Measurements from ENCODE around the gene PPP2R2B.
"Not testable (repeated sequence)": the region's sequence is repeated elsewhere in the genome, so short reads cannot be mapped to it uniquely, and the experiment has no call there.

PPP2R2B gene

DNA sequence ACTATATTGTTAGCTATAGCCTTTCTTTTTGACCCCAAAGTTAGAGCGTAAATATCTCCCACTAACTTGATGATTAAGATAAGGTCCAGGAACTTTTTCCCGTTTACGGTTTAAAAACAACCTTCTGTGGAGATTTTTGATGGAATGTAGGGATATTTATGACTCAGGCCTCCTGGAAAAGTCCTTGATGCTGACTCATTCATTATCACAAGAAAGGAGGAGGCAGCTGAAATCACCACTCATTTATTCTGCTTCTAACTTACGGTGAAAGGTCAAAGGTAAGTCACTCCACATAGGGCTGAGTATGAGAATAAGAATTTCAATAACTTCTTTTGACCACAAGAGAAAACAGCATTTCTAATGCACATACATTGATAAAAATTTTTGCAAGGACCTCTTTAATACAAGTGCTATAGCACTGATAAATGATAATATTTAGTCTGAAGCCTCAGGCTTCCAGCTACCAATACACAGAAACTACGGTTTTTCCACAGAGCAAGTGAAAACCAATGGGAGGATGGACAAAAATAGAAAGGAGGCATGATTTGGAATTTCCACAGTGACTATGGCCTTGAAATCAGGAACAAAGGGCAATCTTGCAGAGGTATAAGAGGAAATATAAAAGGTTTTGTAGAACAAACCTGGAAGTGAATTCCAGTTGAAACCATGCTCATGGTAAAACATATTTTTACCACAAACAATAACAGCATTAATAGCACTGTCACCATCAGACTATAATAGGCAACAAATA, 146.5 kb downstream of the PPP2R2B start:
- peak; percentile 28 for DNase-seq

DNA sequence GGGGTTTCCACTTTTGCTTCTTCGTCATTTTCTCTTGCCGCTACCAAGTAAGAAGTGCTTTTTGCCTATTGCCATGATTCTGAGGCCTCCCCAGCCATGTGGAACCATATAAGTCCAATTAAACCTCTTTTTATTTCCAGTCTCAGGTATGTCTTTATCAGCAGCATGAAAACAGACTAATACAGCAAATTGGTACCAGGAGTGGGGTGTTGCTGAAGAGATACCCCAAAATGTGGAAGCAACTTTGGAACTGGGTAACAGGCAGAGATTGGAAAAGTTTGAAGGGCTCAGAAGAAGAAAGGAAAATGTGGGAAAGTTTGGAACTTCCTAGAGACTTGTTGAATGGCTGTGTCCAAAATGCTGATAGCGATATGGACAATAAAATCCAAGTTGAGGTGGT, 149.8 kb downstream of the PPP2R2B start:
- DNase-seq = not testable (repeated sequence)

DNA sequence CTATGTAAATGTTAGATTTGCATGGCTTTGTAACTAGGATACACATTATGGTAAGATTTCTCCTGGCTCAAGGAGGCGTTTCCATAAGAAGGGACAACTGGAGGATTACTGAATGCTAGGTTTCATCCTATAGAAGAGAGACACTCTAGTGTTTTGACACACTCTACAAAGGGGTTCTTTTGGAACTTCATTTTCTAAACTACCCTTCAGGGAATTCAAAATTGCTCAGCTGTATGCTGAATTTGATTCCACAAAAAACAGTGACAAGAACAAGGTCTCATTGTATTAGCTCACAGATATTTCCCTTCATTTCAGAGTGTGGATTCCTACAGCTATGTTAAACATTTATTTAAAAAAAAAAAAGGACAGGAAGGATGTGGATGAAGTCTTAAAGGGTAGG, 151.7 kb downstream of the PPP2R2B start:
- no peak for DNase-seq

DNA sequence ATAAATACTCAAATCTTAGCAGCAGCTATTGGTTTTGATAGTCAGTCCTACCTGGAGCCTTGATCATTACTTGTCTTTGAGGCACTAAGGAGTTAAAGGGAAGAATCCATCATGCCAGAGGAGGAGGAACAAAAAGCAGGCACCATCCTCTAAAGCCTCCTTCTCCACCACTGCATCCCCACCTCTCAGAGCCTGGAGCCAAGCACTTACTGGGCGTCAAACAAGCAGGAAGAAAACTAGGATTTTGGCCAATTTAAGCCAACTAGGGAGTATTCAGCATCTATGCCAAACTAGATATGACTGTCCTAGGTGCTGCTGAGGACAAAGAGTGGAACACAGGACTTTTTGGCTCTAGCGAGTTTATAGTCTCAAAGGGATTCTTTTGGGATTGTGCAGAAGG, 152.5 kb downstream of the PPP2R2B start:
- no peak for DNase-seq

DNA sequence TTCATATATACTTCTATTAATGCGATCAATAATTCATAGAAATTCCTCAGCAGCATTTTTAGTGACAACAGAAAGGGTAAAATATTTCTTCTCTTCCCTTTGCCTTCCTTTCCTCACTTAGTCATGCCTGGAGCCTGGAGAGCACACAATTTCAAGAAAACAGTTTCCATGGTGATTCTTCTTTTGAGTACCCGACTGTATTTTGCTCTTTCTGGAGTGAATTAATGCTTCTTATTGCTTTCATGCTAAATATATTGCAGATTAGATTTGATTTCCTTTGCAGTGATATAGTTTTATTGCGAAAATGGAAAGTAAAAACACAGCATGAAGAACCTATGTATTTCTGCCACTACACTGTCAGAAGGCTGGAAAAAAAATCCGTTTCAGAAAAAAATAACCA, 153.5 kb downstream of the PPP2R2B start:
- no peak for DNase-seq

DNA sequence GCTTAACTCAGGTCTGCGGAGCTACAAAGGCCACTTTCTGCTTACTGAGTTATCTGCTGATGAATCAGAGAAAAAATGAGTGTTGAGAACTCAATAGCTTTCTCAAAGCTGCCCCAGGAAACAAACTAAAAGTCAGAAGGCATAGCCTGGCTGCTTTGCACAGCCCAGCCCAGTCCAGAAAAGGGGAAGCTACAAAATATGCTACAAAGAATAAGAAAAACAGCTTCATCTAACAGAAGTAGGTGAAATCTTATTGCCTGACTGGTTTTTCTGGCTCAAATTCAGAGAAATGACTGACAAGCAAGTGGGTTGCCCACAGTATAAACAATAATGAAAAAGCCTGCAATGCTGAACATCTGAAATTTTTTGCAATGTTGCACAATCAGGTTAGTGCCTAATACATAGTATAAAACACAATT, 156.2 kb downstream of the PPP2R2B start:
- DNase-seq = no peak

DNA sequence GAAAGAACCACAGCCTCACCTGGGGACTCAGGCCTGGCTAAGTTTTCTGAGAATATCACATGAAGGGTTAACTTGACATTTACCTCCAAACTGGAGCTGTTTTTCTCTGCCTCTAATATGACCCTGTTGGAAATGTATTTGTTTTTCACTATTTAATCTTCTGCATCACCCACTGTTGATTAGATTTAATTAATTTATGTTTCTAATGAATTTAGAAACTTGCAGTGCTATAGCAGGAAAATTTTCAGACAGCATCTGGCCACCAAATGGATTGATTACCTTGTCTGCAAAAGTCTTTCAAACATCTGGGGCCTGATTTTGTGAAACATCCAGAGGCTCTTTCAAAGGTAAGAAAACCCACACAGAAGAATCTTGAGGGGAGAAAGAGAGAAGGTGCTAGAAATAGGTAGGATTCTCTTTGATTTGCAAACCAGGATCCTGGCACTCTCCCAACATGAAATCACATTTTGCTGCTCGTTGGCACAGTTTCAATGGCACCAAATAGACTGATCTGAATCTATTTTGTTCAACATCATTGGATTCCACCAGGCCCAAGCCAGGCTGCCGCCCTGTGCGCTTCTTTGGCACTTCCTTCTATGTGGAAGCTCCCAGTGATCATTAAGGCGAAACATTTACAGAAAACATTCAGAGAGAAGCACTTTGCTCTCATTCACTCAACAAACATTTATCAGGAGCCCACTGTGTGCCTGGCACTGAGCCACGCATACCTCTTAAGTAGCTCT, 157.3 kb downstream of the PPP2R2B start:
- no peak for DNase-seq

DNA sequence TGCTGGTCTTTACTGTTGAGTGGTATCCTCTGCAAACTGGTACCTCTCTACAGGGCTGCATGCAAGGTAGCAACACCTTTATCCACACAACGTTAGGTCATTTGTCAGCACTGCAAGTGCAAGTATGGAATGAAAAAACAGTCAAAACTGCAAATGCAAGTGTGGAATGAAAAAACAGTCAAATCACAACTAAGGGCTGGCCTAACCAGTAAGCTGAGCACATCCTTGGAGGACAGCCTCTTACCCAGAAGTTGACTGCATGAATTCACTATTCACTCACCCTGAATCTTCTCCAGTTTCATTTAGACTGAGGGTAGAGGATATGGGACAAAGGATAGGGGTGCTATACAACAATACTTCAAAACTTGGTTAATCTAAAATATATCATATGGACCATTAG, 158.4 kb downstream of the PPP2R2B start:
- DNase-seq = no peak

DNA sequence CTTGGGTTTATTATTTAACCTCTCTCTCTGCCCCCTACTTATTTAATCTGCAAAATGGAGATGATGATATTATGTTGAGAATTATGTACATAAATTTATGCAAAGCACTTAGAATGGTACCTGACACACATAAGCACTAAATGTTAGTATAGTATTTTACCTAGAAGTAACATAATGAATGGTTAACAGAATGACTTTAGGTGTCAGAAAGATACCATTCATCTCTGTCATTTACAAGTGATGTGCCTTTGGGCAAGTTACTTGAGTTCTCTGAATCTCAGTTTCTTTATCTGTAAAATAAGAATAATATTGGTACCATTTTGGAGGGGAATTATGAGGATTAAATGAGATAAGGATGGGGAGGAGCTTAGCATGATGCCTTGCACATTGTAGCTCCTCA, 159.4 kb downstream of the PPP2R2B start:
- DNase-seq = no peak

DNA sequence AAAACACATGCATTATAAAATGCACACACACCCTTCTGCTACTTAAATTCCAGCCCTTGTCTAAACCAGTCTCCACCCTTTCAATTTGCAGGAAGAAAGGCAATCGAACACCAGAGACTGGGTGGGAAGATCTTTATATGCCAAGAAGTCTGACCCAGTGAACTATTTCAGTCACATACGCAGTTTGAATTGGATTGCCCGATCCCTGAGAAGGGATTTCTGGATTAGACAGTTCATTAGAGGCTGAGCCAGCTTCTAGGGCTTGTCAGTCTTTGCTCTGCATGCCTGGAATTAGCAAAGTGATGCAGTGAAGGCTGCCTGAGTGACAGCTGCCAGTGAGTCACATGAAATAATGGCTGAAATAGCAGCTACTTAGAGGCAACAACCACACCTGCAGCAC, 159.9 kb downstream of the PPP2R2B start:
- DNase-seq = no peak

DNA sequence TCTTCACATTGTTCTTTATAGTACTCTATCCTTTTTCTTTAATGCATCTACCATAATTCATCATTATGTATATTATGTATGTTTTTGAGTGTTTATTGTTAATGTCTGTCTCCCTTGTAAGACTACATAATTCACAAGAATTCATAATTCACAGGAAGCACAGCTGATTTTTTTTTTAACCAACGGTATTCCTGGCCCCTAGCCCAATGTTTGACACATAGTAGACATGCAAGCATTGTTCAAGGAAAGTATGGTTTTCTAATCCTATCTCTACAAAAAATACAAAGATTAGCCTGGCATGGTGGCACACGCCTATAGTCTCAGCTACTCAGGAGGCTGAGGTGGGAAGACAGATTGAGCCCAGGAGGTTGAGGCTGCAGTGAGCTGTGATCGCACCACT, 160.6 kb downstream of the PPP2R2B start:
- DNase-seq = no peak

DNA sequence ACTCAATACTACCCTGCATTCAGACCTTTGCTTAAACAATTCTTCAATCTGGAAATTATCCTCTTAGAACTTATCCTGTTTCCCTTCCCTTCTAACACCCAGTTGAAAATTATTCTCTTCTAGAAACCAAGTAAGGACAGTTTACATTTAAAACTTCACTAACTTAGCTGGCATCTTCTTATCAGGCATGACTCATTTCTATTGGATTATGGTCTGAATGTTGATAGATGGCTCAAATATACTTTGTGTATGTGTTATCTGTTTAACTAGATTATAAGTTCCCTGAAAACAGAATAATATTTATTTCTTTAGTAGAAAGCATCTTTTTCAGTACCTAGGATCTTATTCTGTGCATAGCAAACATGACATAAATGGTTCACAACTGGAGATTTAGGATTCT, 161.9 kb downstream of the PPP2R2B start:
- no peak for DNase-seq

DNA sequence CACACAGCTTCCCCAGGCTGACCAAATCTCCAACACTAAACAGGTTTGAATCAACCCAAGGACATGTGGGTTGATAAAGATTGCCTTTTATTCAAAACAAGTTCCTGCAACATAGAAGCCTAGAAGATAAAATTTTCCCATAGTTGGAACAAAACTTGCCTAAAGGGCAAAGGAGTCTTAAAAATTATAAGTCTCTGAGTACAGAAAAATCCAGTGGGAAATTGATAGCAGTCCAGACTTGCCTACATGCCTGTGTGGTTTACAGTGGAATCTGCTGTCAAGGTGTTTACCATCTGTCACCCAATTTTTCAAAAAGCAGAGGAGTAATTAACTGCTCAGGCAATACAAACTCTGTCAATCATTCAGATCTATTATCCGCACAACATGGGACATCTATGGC, 168.2 kb downstream of the PPP2R2B start:
- DNase-seq = no peak

DNA sequence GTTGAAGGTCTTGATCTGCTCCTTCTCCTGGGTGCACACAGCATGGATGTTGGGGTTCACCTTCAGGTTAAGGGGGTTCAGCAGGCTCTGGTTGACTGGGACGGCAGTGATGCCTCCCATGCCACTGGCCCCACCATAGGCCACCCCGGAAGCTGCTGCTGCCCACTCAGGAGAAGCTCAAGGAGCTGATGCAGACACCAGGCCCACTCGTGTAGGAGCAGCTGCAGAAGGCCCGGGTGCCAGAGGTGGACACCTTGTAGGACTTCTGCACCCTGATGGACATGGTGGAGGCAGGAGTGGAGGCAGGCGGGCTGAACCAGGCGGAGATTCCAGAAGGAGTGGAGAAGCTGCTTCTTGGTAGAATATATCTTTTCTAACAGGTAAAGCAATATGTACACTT, 171.2 kb downstream of the PPP2R2B start:
- DNase-seq = no peak

DNA sequence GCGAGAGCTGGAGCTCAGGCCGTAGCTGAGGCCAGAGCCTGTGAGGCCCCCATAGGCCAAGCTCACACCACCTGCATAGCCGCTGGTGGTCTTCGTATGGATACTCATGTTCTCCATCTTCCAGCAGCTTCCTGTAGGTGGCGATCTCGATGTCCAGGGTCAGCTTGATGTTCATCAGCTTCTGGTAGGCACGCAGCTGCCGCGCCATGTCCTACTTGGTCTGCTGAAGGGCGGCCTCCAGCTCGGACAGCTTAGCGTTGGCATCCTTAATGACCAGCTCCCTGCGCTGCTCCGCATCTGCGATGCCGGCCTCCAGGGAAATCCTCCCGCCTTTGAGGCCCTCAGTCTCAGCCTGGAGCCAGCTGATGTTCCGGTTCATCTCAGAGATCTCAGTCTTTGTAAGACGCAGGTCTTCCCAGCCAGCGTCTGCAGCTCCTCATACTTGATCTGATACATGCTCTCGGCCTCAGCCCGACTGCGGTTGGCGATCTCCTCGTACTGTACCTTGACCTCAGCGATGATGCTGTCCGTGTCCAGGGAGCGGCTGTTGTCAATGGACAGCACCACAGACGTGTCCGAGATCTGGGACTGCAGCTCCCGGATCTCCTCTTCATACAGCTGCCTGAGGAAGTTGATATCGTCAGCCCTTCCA, 172.1 kb downstream of the PPP2R2B start:
- no peak for DNase-seq

DNA sequence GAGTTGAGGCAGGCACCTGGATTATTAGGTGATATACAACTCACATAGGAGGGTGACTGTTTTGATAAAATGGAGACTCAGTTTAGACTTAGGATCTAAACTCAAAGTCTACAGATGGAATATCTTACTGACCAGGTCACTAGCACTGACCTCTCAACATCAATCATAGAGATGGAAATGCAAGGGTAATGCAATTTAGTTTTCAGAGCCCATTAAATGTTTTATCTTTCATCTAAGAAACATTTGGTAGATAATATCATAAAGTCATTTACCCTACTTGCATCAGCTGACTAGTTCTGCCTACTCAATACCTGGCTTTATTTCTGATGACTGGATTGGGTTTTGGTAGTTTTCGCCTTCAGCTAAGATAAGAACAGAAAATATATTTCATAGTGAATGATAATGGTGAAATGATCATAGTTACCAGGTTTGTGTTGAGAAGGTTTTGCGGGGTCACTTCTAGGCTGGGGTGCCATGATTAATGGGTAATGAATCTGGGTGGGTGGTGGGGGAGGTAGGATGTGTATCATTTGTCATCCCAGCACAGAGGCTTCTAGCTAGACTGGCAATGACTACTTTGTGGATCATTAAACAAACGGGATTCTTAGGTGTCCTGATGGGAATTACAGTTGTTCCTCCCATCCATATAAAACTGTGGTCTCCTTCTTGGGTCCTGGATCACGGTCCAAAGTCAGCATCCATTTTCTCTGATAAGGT, 173.4 kb downstream of the PPP2R2B start:
- DNase-seq = no peak

DNA sequence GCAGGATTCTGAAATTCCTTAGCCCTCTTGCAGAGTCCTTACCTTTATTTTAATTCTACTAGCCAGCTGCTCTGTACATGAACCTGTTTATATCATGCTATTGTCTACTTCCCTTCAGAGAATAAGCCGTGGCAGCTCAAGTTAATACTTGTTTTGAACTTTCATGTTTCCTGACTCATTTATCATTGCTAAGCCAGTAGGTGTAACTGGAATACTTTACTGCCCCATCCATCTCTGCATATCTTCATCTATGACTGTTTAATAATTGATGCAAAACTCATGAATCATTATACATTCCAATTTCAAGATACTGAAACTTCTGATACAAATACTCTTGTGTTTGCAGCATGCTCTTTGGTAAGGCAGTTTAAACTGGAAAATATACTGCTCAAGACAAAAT, 174.7 kb downstream of the PPP2R2B start:
- no peak for DNase-seq

DNA sequence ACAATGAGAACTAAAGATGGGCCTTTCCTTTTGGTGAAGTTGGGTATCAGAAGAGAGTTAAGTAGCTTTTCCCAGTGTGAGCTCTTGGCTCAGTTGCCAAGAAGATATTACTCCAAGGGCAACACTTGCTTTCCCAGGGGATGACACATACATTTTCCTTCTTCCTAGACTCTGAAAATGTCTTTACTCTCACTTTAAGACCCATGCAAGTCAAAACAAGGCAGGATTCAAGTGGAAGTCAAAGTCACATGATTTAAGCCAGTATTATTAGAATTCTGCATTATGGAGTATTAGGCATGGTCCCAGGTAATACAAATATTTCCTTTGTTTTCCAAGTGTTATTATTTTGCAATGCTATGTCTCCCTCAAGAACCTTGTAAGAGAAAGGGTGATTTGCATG, 175.1 kb downstream of the PPP2R2B start:
- DNase-seq = no peak

DNA sequence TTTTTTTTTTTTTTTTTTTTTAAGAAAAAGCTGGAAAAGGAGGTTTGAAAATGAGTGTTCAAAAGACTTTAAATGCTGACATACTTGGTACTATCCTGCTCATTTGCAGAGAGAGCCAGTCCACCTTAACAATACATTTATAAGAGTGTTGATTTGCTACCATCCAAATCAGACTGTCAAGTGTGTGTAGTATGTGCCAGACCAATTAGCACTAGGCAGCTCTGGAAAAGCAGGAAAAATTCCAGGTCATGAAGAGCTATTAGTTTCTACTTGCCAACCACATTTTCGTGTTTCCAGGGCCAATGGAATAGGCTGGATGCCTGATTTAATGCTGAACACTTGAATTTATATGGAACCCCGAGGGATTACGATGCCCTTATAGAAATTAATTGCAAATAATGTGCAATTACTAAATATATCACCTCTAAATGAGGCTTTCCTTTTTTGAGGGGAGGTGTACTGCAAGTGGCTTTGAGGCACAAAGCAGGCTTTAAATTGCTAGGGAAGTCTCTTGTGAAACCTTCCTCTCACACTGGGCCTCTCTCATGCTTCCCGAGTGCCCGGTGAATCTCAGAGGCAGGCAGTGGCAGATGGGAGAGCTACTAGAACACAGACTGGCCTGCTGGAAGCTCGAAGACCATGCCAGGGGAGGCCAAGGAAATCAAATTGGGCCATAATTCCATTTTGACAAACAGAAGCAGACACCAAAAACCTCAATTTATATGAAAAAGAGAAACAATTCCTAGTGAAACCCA, 178.7 kb downstream of the PPP2R2B start:
- no peak for DNase-seq

DNA sequence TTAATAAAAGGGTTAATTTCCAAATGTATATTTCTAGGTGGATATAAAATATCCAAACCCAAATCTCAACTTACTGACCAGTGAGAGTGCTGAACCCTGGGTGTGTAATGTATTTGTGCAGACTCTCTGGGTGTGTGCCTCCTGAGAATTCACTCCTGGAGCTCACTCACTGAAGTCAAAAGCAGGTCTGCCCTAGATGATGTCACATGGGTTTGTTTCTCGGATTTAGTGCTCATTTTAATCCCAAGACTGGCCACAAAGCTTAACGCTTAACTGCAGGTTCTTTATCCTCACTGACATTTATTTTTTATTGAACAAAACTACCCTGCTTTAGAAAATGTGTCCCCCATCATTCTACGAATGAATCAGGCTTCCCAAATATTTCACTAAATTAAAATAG, 179.4 kb downstream of the PPP2R2B start:
- no peak for DNase-seq

DNA sequence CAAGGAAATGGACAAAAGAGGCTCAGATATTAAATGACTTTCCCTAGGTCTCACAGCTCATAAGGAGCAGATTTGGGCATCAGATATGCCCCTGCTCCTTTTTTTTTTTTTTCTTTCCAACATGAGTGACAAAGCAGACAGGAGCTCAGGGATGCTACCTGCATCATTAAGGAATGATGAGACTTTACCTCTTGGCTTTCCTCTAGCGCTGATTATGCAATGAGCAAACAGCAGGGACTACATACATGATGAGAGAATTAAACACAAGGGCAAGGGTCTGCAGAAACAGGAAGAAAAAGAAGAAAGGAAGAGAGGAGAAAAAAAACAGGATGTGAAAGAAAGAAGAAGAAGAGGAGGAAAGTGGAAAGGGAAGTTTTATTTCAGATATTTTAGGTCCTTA, 179.9 kb downstream of the PPP2R2B start:
- no peak for DNase-seq

DNA sequence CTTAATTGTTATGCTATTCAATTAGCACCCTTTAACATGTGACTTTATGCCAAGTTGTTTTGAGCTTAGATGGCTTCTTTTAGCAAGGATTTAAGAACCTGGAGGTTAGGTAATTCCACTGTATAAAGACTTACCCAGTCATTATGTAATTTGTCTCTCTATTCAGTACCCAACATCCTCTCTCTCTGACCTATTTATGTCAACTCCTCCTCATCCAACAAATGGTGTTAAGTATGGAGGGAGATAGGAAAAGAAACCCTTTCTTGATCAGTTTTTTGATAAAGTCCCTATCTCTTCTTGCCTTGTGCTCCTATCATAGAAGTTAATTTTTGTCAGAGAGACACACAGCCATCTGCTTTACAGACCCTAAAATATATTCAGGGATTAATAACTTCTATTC, 181.3 kb downstream of the PPP2R2B start:
- no peak for DNase-seq

DNA sequence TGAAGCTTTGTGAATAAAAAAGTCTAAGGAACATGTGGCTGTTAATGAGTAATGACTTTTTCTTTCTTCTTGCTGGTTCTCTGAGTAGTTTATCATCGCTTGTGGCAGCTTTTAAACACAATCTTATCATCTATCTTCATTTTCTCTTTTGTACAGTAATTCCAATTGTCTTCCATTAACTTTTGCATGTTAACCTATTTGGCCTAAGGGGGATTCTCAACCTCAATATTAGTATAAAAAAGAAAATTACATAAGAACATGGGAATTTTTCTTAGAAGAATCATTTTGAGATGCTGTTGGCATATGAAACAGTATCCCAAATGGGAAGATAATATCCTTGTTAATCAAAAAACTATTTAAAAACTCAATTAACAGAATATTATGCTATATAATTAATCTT, 182.9 kb downstream of the PPP2R2B start:
- no peak for DNase-seq
